ENCODE measurements around the gene EEF2KMT.
"Not testable (repeated sequence)": the region's sequence is repeated elsewhere in the genome, so short reads cannot be mapped to it uniquely, and the experiment has no call there.

- TF ChIP-seq POLR2AphosphoS5 (IDR thresholded peaks at IDR 0.05; ENCODE audit: low read depth, low read length); TAF1 (IDR thresholded peaks at IDR 0.05; ENCODE audit: low read depth, low read length); POLR2A (IDR thresholded peaks at IDR 0.05; ENCODE audit: low read depth, low read length); PAX5 (IDR thresholded peaks at IDR 0.05; ENCODE audit: insufficient read depth, low read length, severe bottlenecking); SPI1 (IDR thresholded peaks at IDR 0.05; ENCODE audit: low read depth, low read length): not testable (repeated sequence)
Observed at GRCh38 chr16:5084099-5084731, 13.4 kb downstream of the EEF2KMT start.

Data from GM12891 (cell line).